ENCODE measurements around the gene KLRC3.
"Not testable (repeated sequence)": the region's sequence is repeated elsewhere in the genome, so short reads cannot be mapped to it uniquely, and the experiment has no call there.

Gene KLRC3

GRCh38 chr12:10420334-10420733 lies at the start of gene KLRC3:
TSS of gene KLRC3 (minus strand) at chr12:10420595. CDS start at chr12:10420550, 45 bp downstream.
- not testable (repeated sequence) for DNase-seq

- DNase-seq: no peak
Observed at GRCh38 chr12:10469701-10470100, 49.3 kb upstream of the KLRC3 start.

- DNase-seq: no peak
Observed at GRCh38 chr12:10466311-10466710, 45.9 kb upstream of the KLRC3 start.

GRCh38 chr12:10457760-10458159 lies 37.4 kb upstream of the KLRC3 start:
- no peak for DNase-seq

GRCh38 chr12:10456856-10457255 lies 36.5 kb upstream of the KLRC3 start:
- DNase-seq: no peak

- no peak for DNase-seq
Observed at GRCh38 chr12:10455766-10456165, 35.4 kb upstream of the KLRC3 start.

GRCh38 chr12:10454531-10454930 lies 34.1 kb upstream of the KLRC3 start:
- no peak for DNase-seq

GRCh38 chr12:10453156-10453555 lies 32.8 kb upstream of the KLRC3 start, which contains the start of gene KLRC1:
TSS of gene KLRC1 (minus strand) at chr12:10453377. CDS start at chr12:10451156, 2,221 bp downstream.
- no peak for DNase-seq

- no peak for DNase-seq
Observed at GRCh38 chr12:10448236-10448635, 27.8 kb upstream of the KLRC3 start.

- not testable (repeated sequence) for DNase-seq
Observed at GRCh38 chr12:10446052-10446451, 25.7 kb upstream of the KLRC3 start.

- not testable (repeated sequence) for DNase-seq
Observed at GRCh38 chr12:10441144-10441543, 20.7 kb upstream of the KLRC3 start.

- DNase-seq: not testable (repeated sequence)
Observed at GRCh38 chr12:10439608-10440274, 19.3 kb upstream of the KLRC3 start.

- DNase-seq: not testable (repeated sequence)
Observed at GRCh38 chr12:10437601-10438000, 17.2 kb upstream of the KLRC3 start.

GRCh38 chr12:10435816-10436215 lies 15.4 kb upstream of the KLRC3 start, which contains the start of gene KLRC2:
TSS of gene KLRC2 (minus strand) at chr12:10436010. CDS start at chr12:10435986, 24 bp downstream.
- not testable (repeated sequence) for DNase-seq

- DNase-seq: not testable (repeated sequence)
Observed at GRCh38 chr12:10430623-10431022, 10.2 kb upstream of the KLRC3 start.

GRCh38 chr12:10425938-10426337 lies 5.5 kb upstream of the KLRC3 start:
- DNase-seq: not testable (repeated sequence)

- not testable (repeated sequence) for DNase-seq
Observed at GRCh38 chr12:10424260-10424899, 4.0 kb upstream of the KLRC3 start.

GRCh38 chr12:10422159-10422558 lies 1.8 kb upstream of the KLRC3 start:
- DNase-seq: not testable (repeated sequence)

GRCh38 chr12:10409392-10409791 lies 11.0 kb downstream of the KLRC3 start, which contains the start of gene KLRC4:
TSS of gene KLRC4 (minus strand) at chr12:10409757. CDS start at chr12:10409575, 182 bp downstream.
- peak; percentile 35 to 44 for DNase-seq

- no peak for DNase-seq
Observed at GRCh38 chr12:10408842-10409241, 11.6 kb downstream of the KLRC3 start.

- DNase-seq: peak; percentile 85 to 87
Observed at GRCh38 chr12:10406725-10407124, 13.7 kb downstream of the KLRC3 start.

- DNase-seq: no peak
Observed at GRCh38 chr12:10405294-10405693, 15.1 kb downstream of the KLRC3 start.

- DNase-seq: no peak
Observed at GRCh38 chr12:10404798-10405197, 15.6 kb downstream of the KLRC3 start.

- DNase-seq: no peak
Observed at GRCh38 chr12:10400829-10401228, 19.6 kb downstream of the KLRC3 start.
